ENCODE measurements around the gene TRPM5.

The TRPM5 gene

GRCh38 chr11:2436013-2436520, 8.2 kb downstream of the TRPM5 start:
- no peak for DNase-seq

GRCh38 chr11:2435288-2436012, 8.9 kb downstream of the TRPM5 start:
- DNase-seq, result no peak

- DNase-seq, result no peak
Measured at GRCh38 chr11:2434506-2435255, 9.6 kb downstream of the TRPM5 start.

GRCh38 chr11:2434008-2434407, 10.3 kb downstream of the TRPM5 start:
- DNase-seq, result no peak

GRCh38 chr11:2433106-2433925, 11.0 kb downstream of the TRPM5 start:
- no peak for DNase-seq

GRCh38 chr11:2432628-2433071, 11.7 kb downstream of the TRPM5 start:
- no peak for DNase-seq

- DNase-seq, result no peak
Measured at GRCh38 chr11:2432171-2432621, 12.1 kb downstream of the TRPM5 start.

GRCh38 chr11:2431395-2431794, 12.9 kb downstream of the TRPM5 start:
- DNase-seq, result no peak

GRCh38 chr11:2428322-2428795, 16.0 kb downstream of the TRPM5 start:
- no peak for DNase-seq

- no peak for DNase-seq
Measured at GRCh38 chr11:2427721-2428321, 16.5 kb downstream of the TRPM5 start.

GRCh38 chr11:2426826-2427521, 17.3 kb downstream of the TRPM5 start:
- DNase-seq, result no peak

- DNase-seq, result no peak
Measured at GRCh38 chr11:2426221-2426620, 18.1 kb downstream of the TRPM5 start.

GRCh38 chr11:2425506-2425905, 18.8 kb downstream of the TRPM5 start:
- DNase-seq, result no peak

GRCh38 chr11:2424811-2425495, 19.4 kb downstream of the TRPM5 start:
- no peak for DNase-seq

GRCh38 chr11:2423157-2424025, 20.9 kb downstream of the TRPM5 start:
- no peak for DNase-seq

- DNase-seq, result no peak
Measured at GRCh38 chr11:2422461-2423156, 21.7 kb downstream of the TRPM5 start.

GRCh38 chr11:2421996-2422395, 22.3 kb downstream of the TRPM5 start:
- DNase-seq, result no peak

- no peak for DNase-seq
Measured at GRCh38 chr11:2421226-2421994, 22.9 kb downstream of the TRPM5 start.

Measured in activated gamma-delta T cell (primary cell).